ENCODE results near the gene TMEM176B.

Gene TMEM176B
- total RNA-seq: 0 to 0.39 (median 0) reads per million in 3 donors

DNA sequence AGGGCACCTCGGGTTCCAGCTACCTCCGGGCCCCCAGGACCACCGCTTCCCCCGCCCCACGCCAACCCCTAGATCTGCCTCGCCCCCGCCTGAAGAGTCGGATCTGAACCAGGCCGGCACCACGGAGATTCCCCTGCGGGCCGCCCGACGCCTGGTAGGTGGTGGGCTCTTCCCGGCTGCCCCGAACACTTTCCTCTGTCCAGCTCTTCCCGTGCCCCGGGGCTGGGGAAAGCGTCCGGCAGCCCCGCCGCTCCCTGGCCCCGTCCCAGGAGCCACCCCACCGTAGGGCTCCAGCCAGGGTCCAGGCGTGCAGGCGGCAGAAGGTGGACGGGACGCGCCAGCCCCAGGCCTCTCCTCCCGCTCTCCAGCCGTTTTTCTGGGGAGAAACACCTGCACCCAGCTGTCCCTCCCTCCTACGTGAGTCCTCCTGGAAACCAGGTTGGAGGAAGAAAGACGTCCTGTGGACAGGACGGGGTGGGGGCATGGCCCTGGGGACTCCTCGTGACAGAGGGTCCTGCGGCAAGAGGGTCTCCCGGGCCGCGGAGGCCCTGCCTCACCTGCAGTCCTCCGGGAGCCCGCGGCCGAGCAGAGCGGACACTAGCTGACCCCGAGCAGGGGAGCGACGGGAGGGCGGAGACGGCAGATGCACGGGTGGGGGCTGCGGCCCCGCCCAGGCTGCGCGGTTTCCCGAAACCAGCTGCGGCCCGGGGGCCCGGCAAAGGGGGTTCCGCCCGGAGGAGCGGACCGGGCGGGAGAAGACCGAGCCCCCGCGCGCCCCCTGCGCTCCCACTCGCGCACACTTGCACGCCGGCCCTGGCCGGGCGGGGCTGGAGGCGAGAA is at the start of gene TMEM176B:
Gene TMEM176B, minus strand, starts transcription at position 624 of the 840 bp plus-strand sequence. CDS start 3,795 bp downstream, outside the sequence.
- Histone ChIP-seq H3K27ac (ENCODE audit: insufficient read depth, low read length, poor library complexity, severe bottlenecking) (no peak within 1 kb of the TSS), H3K27me3 (replicated peaks; ENCODE audit: control insufficient read depth, insufficient read depth, low read length, poor library complexity, severe bottlenecking) (peaks cover 29% of the 10 kb centered on the region), H3K36me3 (ENCODE audit: control insufficient read depth, insufficient read depth, low read length) (no peaks in the 10 kb centered on the region), H3K9me3 (ENCODE audit: control insufficient read depth, low read length) (no peaks in the 10 kb centered on the region), H3K4me3 (ENCODE audit: insufficient read depth, low read depth, low read length, poor library complexity, severe bottlenecking) (peak within 1 kb of the TSS; percentile 51), H3K4me1 (ENCODE audit: control insufficient read depth, insufficient read depth, low read length, poor library complexity, severe bottlenecking) (peaks cover 17% of the 10 kb centered on the region)
- DNase-seq: no peak

DNA sequence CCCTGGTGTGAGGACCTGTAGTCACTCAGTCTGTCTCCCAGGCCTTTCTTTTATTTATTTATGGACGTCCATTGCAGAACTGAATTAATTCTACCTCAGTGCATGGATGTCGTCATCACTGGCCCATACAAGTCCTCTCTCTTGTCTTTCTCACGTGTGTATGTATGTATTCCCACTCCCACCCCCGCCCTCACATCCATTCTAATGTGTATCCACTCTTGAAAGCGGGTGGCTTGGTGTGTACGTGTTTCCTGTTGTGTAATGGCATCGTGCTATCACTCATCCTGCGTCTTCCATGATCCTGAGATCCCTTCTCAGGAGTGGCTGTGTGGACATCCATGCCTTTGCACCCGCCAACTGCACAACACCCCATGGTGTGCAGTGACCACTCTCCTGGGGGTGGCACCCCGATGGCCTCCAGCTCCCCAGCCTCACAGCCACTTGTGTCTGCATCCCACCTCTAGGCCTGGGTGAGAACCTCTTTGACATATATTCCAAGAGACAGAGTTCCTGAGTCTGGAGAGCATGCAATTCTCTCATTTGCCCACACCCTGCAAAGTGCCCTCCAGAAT is 49.1 kb upstream of the TMEM176B start:
- no peak overlapping the region for H3K27ac ChIP-seq (ENCODE audit: insufficient read depth, low read length, poor library complexity, severe bottlenecking)
- no peak for DNase-seq
- no peaks in the 10 kb centered on the region for H3K4me1 ChIP-seq (ENCODE audit: control insufficient read depth, insufficient read depth, low read length, poor library complexity, severe bottlenecking)

DNA sequence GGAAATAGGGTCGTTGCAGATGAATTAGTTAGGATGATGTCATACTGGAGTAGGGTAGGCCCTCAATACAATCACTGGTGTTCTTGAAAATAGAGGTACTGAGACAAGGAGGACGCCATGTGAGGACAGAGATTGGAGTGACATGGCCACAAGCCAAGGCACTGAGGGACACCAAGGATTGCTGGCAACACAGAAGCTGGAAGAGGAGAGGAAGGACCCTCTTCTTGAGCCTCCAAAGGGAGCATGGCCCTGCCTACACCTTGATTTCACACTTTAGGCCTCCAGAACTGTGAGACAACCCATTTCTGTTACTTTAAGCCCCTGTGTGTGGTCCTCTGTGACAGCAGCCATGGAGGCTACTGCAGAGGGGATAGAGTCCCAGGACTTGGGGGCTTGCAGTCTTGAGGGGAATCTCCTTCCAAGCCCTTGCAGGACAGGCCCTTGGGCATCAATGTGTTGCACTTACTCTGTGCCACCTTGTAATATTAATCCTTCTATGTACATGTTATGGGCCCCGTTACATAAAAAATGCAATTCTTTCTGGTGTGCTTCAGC is 48.5 kb upstream of the TMEM176B start:
- Histone ChIP-seq H3K4me1 (ENCODE audit: control insufficient read depth, insufficient read depth, low read length, poor library complexity, severe bottlenecking) (no peaks in the 10 kb centered on the region), H3K9me3 (ENCODE audit: control insufficient read depth, low read length) (no peaks in the 10 kb centered on the region), H3K4me3 (ENCODE audit: insufficient read depth, low read depth, low read length, poor library complexity, severe bottlenecking) (no peak overlapping the region), H3K36me3 (ENCODE audit: control insufficient read depth, insufficient read depth, low read length) (no peaks in the 10 kb centered on the region), H3K27me3 (replicated peaks; ENCODE audit: control insufficient read depth, insufficient read depth, low read length, poor library complexity, severe bottlenecking) (no peaks in the 10 kb centered on the region), H3K27ac (ENCODE audit: insufficient read depth, low read length, poor library complexity, severe bottlenecking) (no peak overlapping the region)
- DNase-seq: no peak

More for the DNA sequence above, 49.1 kb upstream of the TMEM176B start:
- Histone ChIP-seq H3K9me3 (ENCODE audit: control insufficient read depth, low read length) (no peaks in the 10 kb centered on the region), H3K4me3 (ENCODE audit: insufficient read depth, low read depth, low read length, poor library complexity, severe bottlenecking) (no peak overlapping the region), H3K27me3 (replicated peaks; ENCODE audit: control insufficient read depth, insufficient read depth, low read length, poor library complexity, severe bottlenecking) (no peaks in the 10 kb centered on the region), H3K36me3 (ENCODE audit: control insufficient read depth, insufficient read depth, low read length) (no peaks in the 10 kb centered on the region)

DNA sequence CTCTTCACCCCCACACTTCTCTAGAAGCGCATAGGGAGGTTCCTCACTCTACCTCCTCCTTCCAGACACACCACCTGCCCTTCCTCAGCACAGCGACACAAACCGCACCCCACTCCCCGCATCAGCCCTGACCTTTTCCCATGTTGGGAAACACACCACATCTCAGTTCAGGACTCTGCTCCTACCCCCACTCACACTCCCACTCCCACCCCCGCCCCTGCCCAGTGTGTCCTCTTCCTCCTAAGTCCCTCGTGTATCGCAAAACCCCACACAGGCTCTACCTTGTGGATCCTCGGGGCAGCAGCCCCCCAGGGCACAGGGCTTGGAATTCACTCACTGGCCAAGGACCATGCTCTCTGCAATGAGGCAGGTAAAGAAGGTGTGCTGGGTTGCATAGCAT is 47.9 kb upstream of the TMEM176B start:
- no peaks in the 10 kb centered on the region for H3K4me1 ChIP-seq (ENCODE audit: control insufficient read depth, insufficient read depth, low read length, poor library complexity, severe bottlenecking)
- H3K27me3 ChIP-seq (replicated peaks; ENCODE audit: control insufficient read depth, insufficient read depth, low read length, poor library complexity, severe bottlenecking): no peaks in the 10 kb centered on the region
- no peak for DNase-seq
- H3K36me3 ChIP-seq (ENCODE audit: control insufficient read depth, insufficient read depth, low read length): no peaks in the 10 kb centered on the region
- H3K4me3 ChIP-seq (ENCODE audit: insufficient read depth, low read depth, low read length, poor library complexity, severe bottlenecking): no peak overlapping the region
- H3K9me3 ChIP-seq (ENCODE audit: control insufficient read depth, low read length): no peaks in the 10 kb centered on the region
- no peak overlapping the region for H3K27ac ChIP-seq (ENCODE audit: insufficient read depth, low read length, poor library complexity, severe bottlenecking)

DNA sequence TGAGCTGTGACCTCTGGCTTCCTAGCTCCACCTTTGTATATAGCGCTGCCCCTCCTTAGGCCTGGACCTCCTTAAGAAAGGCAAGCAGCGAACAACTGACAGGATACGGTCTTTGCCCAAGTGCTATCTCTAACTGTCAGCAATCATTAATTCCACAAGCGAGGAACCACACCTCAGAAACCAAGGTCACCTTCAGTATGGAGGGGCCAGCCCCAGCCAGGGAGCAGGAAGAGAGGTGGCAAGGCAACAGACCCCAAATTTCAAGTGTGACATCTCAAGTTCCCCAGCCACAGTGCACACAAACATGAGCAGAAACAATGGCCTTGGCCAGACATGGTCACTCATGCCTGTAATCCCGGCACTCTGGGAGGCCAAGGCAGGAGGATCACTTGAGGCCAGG is 47.4 kb upstream of the TMEM176B start:
- Histone ChIP-seq H3K4me1 (ENCODE audit: control insufficient read depth, insufficient read depth, low read length, poor library complexity, severe bottlenecking) (no peaks in the 10 kb centered on the region), H3K27ac (ENCODE audit: insufficient read depth, low read length, poor library complexity, severe bottlenecking) (no peak overlapping the region), H3K36me3 (ENCODE audit: control insufficient read depth, insufficient read depth, low read length) (no peaks in the 10 kb centered on the region), H3K4me3 (ENCODE audit: insufficient read depth, low read depth, low read length, poor library complexity, severe bottlenecking) (no peak overlapping the region), H3K9me3 (ENCODE audit: control insufficient read depth, low read length) (no peaks in the 10 kb centered on the region), H3K27me3 (replicated peaks; ENCODE audit: control insufficient read depth, insufficient read depth, low read length, poor library complexity, severe bottlenecking) (no peaks in the 10 kb centered on the region)
- no peak for DNase-seq

DNA sequence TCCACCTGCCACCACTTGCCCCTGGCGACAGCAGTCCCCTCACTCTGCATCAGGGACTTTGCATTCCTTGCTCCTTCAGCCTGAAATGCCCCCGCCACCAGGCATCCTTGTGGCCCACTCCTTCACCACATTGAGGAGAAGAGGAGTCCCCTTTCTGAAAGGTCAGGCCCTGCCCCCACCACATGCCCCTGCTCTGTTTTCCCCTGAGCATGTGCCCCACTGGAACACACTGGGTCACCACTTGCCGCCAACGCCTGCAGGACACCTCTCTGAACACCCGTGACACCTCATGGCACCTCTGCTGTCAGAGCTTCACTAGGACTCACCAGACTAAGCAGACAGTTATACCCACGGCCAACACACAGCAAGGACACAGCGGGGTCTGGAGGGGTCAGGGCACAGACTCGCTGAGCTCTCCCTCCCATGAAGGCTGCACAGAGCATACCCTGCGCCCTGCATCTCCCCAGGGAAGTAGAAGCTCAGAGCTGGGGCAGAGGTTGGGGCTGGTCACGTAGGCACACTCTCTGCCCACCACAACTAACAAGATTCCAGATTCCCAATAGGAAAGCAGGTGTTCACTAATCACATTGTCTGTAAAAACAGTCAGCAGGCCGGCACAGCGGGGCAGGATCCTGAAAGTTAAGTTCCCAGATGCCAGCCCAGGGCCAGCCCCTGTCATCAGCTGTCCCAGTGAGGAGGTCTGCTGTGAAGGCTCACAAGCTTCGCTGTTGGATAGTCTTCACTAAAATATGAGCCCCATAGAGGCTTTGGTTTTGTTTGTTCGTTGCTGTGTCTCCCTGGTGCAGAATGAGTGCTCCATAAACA is 46.3 kb upstream of the TMEM176B start:
- Histone ChIP-seq H3K27me3 (replicated peaks; ENCODE audit: control insufficient read depth, insufficient read depth, low read length, poor library complexity, severe bottlenecking) (no peaks in the 10 kb centered on the region), H3K9me3 (ENCODE audit: control insufficient read depth, low read length) (no peaks in the 10 kb centered on the region), H3K4me1 (ENCODE audit: control insufficient read depth, insufficient read depth, low read length, poor library complexity, severe bottlenecking) (no peaks in the 10 kb centered on the region), H3K27ac (ENCODE audit: insufficient read depth, low read length, poor library complexity, severe bottlenecking) (no peak overlapping the region), H3K36me3 (ENCODE audit: control insufficient read depth, insufficient read depth, low read length) (no peaks in the 10 kb centered on the region), H3K4me3 (ENCODE audit: insufficient read depth, low read depth, low read length, poor library complexity, severe bottlenecking) (no peak overlapping the region)
- DNase-seq: no peak

DNA sequence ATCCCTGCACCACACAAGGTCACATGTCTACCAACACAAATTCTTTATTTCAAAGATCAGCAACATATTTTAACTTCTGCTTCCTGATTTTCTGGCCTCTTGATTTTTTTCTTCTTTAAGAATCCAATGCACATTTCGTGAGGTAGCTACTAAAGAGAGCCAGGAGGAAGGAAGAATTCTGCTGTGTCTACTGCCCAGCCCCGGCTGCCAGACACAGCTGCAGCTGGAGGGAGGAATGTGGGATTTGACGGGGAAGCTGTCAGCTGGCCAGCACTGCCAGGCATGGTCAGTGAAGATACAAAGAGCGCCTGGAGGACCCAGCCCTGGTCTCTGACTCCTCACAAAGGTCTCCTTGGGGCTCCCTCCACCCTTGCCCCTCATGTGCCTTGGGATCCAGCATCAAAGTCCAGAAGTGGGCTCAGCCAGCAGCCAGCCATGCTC is 45.3 kb upstream of the TMEM176B start:
- no peaks in the 10 kb centered on the region for H3K27me3 ChIP-seq (replicated peaks; ENCODE audit: control insufficient read depth, insufficient read depth, low read length, poor library complexity, severe bottlenecking)
- no peak overlapping the region for H3K27ac ChIP-seq (ENCODE audit: insufficient read depth, low read length, poor library complexity, severe bottlenecking)
- DNase-seq: no peak
- no peaks in the 10 kb centered on the region for H3K4me1 ChIP-seq (ENCODE audit: control insufficient read depth, insufficient read depth, low read length, poor library complexity, severe bottlenecking)
- H3K36me3 ChIP-seq (ENCODE audit: control insufficient read depth, insufficient read depth, low read length): no peaks in the 10 kb centered on the region
- no peaks in the 10 kb centered on the region for H3K9me3 ChIP-seq (ENCODE audit: control insufficient read depth, low read length)
- H3K4me3 ChIP-seq (ENCODE audit: insufficient read depth, low read depth, low read length, poor library complexity, severe bottlenecking): no peak overlapping the region

DNA sequence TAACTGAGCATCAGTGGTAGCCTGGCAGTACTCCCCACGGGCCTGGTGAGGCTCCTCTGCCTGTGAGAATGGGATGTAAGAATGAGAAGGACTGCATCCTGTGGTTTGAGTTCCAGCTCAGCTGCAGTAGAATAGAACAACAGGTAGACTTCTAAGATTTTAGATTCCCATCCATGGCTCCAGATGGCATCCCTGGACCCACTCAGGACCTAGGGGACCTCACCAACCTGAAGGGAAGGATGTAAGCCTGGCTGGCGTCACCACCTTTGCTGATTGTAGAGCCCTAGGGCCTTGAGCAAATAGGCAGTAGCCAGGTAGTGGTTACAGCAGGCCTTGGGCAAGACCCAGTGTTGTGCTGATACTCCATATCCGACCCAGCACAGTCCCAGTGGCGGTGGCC is 42.6 kb upstream of the TMEM176B start:
- Histone ChIP-seq H3K4me1 (ENCODE audit: control insufficient read depth, insufficient read depth, low read length, poor library complexity, severe bottlenecking) (no peaks in the 10 kb centered on the region), H3K9me3 (ENCODE audit: control insufficient read depth, low read length) (no peaks in the 10 kb centered on the region), H3K4me3 (ENCODE audit: insufficient read depth, low read depth, low read length, poor library complexity, severe bottlenecking) (no peak overlapping the region), H3K27ac (ENCODE audit: insufficient read depth, low read length, poor library complexity, severe bottlenecking) (no peak overlapping the region), H3K36me3 (ENCODE audit: control insufficient read depth, insufficient read depth, low read length) (no peaks in the 10 kb centered on the region), H3K27me3 (replicated peaks; ENCODE audit: control insufficient read depth, insufficient read depth, low read length, poor library complexity, severe bottlenecking) (no peaks in the 10 kb centered on the region)
- DNase-seq: no peak

DNA sequence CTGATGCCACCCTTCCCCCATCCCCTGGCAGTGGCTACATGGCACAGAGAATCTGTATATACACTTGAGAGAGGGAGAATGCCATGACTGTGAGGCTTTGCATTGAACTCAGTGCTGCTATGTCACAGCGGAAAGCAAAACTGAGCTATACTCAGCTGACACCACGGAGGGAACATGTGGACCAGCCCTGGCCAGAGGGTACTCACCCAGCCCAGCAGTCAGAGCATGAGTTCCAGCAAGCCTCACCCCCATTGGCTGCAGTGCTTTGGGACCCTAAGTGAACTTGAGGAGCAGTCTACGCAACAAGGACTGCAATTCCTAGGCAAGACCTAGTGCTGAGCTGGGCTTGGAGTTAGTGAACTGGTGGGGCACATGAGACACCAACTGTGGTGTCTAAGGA is 41.9 kb upstream of the TMEM176B start:
- no peaks in the 10 kb centered on the region for H3K27me3 ChIP-seq (replicated peaks; ENCODE audit: control insufficient read depth, insufficient read depth, low read length, poor library complexity, severe bottlenecking)
- no peaks in the 10 kb centered on the region for H3K9me3 ChIP-seq (ENCODE audit: control insufficient read depth, low read length)
- no peak for DNase-seq
- H3K4me3 ChIP-seq (ENCODE audit: insufficient read depth, low read depth, low read length, poor library complexity, severe bottlenecking): no peak overlapping the region
- H3K27ac ChIP-seq (ENCODE audit: insufficient read depth, low read length, poor library complexity, severe bottlenecking): no peak overlapping the region
- H3K36me3 ChIP-seq (ENCODE audit: control insufficient read depth, insufficient read depth, low read length): no peaks in the 10 kb centered on the region
- H3K4me1 ChIP-seq (ENCODE audit: control insufficient read depth, insufficient read depth, low read length, poor library complexity, severe bottlenecking): no peaks in the 10 kb centered on the region
